Measurements from ENCODE around the gene TRAPPC11. TPM values are rescaled to one million over a fixed set of nuclear protein-coding genes. Genes with fewer than 3 reads are reported as not detected.

Gene TRAPPC11
- total and polyA plus RNA-seq, 2 of the 13 experiments (the other 11 are each of a cell fraction or from before 2014, with no cell fraction given), result 18.0 to 23.2 TPM

GRCh38 chr4:183728223-183729068 is 69.4 kb downstream of the TRAPPC11 start (continued):
- TF ChIP-seq ZSCAN9 (CRISPR knock-in tag; IDR thresholded peaks at IDR 0.05; ENCODE audit: borderline replicate concordance), result no peak
- TF ChIP-seq, protein P1, sequence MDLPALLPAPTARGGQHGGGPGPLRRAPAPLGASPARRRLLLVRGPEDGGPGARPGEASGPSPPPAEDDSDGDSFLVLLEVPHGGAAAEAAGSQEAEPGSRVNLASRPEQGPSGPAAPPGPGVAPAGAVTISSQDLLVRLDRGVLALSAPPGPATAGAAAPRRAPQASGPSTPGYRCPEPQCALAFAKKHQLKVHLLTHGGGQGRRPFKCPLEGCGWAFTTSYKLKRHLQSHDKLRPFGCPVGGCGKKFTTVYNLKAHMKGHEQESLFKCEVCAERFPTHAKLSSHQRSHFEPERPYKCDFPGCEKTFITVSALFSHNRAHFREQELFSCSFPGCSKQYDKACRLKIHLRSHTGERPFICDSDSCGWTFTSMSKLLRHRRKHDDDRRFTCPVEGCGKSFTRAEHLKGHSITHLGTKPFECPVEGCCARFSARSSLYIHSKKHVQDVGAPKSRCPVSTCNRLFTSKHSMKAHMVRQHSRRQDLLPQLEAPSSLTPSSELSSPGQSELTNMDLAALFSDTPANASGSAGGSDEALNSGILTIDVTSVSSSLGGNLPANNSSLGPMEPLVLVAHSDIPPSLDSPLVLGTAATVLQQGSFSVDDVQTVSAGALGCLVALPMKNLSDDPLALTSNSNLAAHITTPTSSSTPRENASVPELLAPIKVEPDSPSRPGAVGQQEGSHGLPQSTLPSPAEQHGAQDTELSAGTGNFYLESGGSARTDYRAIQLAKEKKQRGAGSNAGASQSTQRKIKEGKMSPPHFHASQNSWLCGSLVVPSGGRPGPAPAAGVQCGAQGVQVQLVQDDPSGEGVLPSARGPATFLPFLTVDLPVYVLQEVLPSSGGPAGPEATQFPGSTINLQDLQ (CRISPR knock-in tag; IDR thresholded peaks at IDR 0.05), result no peak
- TF ChIP-seq, protein P2, sequence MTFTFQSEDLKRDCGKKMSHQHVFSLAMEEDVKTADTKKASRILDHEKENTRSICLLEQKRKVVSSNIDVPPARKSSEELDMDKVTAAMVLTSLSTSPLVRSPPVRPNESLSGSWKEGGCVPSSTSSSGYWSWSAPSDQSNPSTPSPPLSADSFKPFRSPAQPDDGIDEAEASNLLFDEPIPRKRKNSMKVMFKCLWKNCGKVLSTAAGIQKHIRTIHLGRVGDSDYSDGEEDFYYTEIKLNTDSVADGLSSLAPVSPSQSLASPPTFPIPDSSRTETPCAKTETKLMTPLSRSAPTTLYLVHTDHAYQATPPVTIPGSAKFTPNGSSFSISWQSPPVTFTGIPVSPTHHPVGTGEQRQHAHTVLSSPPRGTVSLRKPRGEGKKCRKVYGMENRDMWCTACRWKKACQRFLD (CRISPR knock-in tag; IDR thresholded peaks at IDR 0.05; ENCODE audit: borderline replicate concordance), result no peak
- no peak for TF ChIP-seq PRPF4 (IDR thresholded peaks at IDR 0.05; ENCODE audit: low read depth, low read length, poor library complexity, severe bottlenecking)
- no peak for TF ChIP-seq TFAP4 (IDR thresholded peaks at IDR 0.05; ENCODE audit: borderline replicate concordance, low read depth)
- TF ChIP-seq ZMYM3 (CRISPR knock-in tag; IDR thresholded peaks at IDR 0.05), result 0 out of 2 replicates have a peak, but pooled peaks have one; percentile 19
- TF ChIP-seq, protein P3, sequence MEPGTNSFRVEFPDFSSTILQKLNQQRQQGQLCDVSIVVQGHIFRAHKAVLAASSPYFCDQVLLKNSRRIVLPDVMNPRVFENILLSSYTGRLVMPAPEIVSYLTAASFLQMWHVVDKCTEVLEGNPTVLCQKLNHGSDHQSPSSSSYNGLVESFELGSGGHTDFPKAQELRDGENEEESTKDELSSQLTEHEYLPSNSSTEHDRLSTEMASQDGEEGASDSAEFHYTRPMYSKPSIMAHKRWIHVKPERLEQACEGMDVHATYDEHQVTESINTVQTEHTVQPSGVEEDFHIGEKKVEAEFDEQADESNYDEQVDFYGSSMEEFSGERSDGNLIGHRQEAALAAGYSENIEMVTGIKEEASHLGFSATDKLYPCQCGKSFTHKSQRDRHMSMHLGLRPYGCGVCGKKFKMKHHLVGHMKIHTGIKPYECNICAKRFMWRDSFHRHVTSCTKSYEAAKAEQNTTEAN (CRISPR knock-in tag; conservative IDR thresholded peaks at IDR 0.05), result no peak
- peak; percentile 52; the same call in 1 of the 2 replicates for TF ChIP-seq RFX5 (IDR thresholded peaks at IDR 0.05; ENCODE audit: low read depth, low read length)
- peak; percentile 50; the same call in 1 of the 2 replicates for TF ChIP-seq GATAD2A (CRISPR knock-in tag; IDR thresholded peaks at IDR 0.05)
- peak; percentile 83 for TF ChIP-seq PBX2 (CRISPR knock-in tag; IDR thresholded peaks at IDR 0.05)
- no peak for TF ChIP-seq RCOR2 (CRISPR knock-in tag; IDR thresholded peaks at IDR 0.05)
- TF ChIP-seq, protein P4, sequence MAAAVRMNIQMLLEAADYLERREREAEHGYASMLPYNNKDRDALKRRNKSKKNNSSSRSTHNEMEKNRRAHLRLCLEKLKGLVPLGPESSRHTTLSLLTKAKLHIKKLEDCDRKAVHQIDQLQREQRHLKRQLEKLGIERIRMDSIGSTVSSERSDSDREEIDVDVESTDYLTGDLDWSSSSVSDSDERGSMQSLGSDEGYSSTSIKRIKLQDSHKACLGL (CRISPR knock-in tag; IDR thresholded peaks at IDR 0.05), result no peak
- TF ChIP-seq ZNF574 (CRISPR knock-in tag; IDR thresholded peaks at IDR 0.05), result no peak
- peak; percentile 20; the same call in 1 of the 3 replicates for TF ChIP-seq MXI1 (IDR thresholded peaks at IDR 0.05; ENCODE audit: borderline replicate concordance, low read depth, low read length)
- peak; percentile 39; the same call in 1 of the 2 replicates for TF ChIP-seq ZNF460 (CRISPR knock-in tag; IDR thresholded peaks at IDR 0.05; ENCODE audit: borderline replicate concordance)
- TF ChIP-seq CCAR2 (optimal IDR thresholded peaks at IDR 0.05; ENCODE audit: low read depth, low read length), result no peak
